HFFc6 (cell line): ENCODE measurements around the gene FAM8A1. TPM values are rescaled to one million over a fixed set of nuclear protein-coding genes. Genes with fewer than 3 reads are reported as not detected.

Experiments
- DNase-seq: peaks from one replicate; pipeline ENCODE4 v3.0.0-alpha.2; 2018
- H3K27ac Mint-ChIP-seq: 2 replicates; pipeline ENCODE4 v1.8.0; 2020; ENCODE audit warnings: mild to moderate bottlenecking, mixed read lengths
- H3K27me3 Mint-ChIP-seq: 2 replicates; pipeline ENCODE4 v1.8.0; 2021; ENCODE audit warnings: mild to moderate bottlenecking, moderate library complexity, mixed read lengths; ENCODE audit not compliant: insufficient read depth
- H3K36me3 Mint-ChIP-seq: 2 replicates; pipeline ENCODE4 v1.8.0; 2021; ENCODE audit warnings: low read depth, mixed read lengths
- H3K4me1 Mint-ChIP-seq: 2 replicates; pipeline ENCODE4 v1.8.0; 2020; ENCODE audit warnings: low read depth, mixed read lengths
- H3K4me3 Mint-ChIP-seq: 2 replicates; pipeline ENCODE4 v1.8.0; 2020; ENCODE audit warnings: mild to moderate bottlenecking, moderate library complexity, mixed read lengths
- H3K9me3 Mint-ChIP-seq: 2 replicates; pipeline ENCODE4 v1.8.0; 2020; ENCODE audit warnings: mild to moderate bottlenecking, mixed read lengths
- CTCF ChIP-seq: fragments of 200-600 bp; sonication (generic); IDR thresholded peaks from 2 replicates; pipeline ENCODE4 v1.5.0; 2021; ENCODE audit warnings: antibody characterized with exemption, mild to moderate bottlenecking
- long read RNA-seq: library from polyadenylated mRNA; unstranded; transcript quantifications from one replicate; pipeline ENCODE4 v2.0.0, GENCODE V29; 2019
- total RNA-seq, 6 experiments: library from RNA; stranded (reverse); fragmentation: NEBNext Ultra II Directional; extraction: Animal tissue kit (Norgen Biotek cat#: 25700); gene quantifications; 2 replicates in 1 of 6; 3 replicates in 5 of 6; pipeline ENCODE4 v1.2.3, GENCODE V29; 2021

The FAM8A1 gene
- total RNA-seq = 10 to 100 TPM; 17.8 to 24.3 (median 20.8) TPM
- long read RNA-seq, full-length matches to known transcripts = 7 of 13 reads
- long read RNA-seq, partial matches to known transcripts = 0 of 13 reads
- long read RNA-seq, other reads (novel, unspliced or antisense) = 6 of 13 reads

- H3K4me3 Mint-ChIP-seq = peak within 1 kb of the TSS; percentile 88
- peak; percentile 68 for TF ChIP-seq CTCF
- H3K9me3 Mint-ChIP-seq = no peaks in the 10 kb centered on the region
- peaks cover 8% of the 10 kb centered on the region; the same call in 1 of the 2 replicates for H3K36me3 Mint-ChIP-seq
- no peaks in the 10 kb centered on the region for H3K27me3 Mint-ChIP-seq
- peak within 1 kb of the TSS; percentile 72 for H3K27ac Mint-ChIP-seq
- peaks cover 16% of the 10 kb centered on the region for H3K4me1 Mint-ChIP-seq
- DNase-seq = peak; percentile 80
Observed at GRCh38 chr6:17599877-17600526, at the start of gene FAM8A1. FAM8A1 (plus strand) TSS chr6:17600302; CDS start chr6:17600410, 108 bp downstream.

GRCh38 chr6:17551383-17551958, 48.6 kb upstream of the FAM8A1 start:
- no peaks in the 10 kb centered on the region for H3K4me1 Mint-ChIP-seq
- H3K36me3 Mint-ChIP-seq = peaks cover 34% of the 10 kb centered on the region
- peaks cover 2% of the 10 kb centered on the region for H3K27me3 Mint-ChIP-seq
- H3K9me3 Mint-ChIP-seq = no peaks in the 10 kb centered on the region
- no peak overlapping the region for H3K4me3 Mint-ChIP-seq
- DNase-seq = no peak
- H3K27ac Mint-ChIP-seq = no peak overlapping the region
- TF ChIP-seq CTCF = no peak

GRCh38 chr6:17552861-17553260, 47.2 kb upstream of the FAM8A1 start:
- Mint-ChIP-seq H3K36me3 (peaks cover 36% of the 10 kb centered on the region), H3K27ac (no peak overlapping the region), H3K27me3 (peaks cover 2% of the 10 kb centered on the region), H3K4me3 (no peak overlapping the region), H3K4me1 (no peaks in the 10 kb centered on the region), H3K9me3 (no peaks in the 10 kb centered on the region)
- DNase-seq = no peak
- TF ChIP-seq CTCF = no peak

- H3K27ac Mint-ChIP-seq = no peak overlapping the region
- DNase-seq = no peak
- peaks cover 6% of the 10 kb centered on the region for H3K9me3 Mint-ChIP-seq
- no peaks in the 10 kb centered on the region for H3K4me1 Mint-ChIP-seq
- no peak for TF ChIP-seq CTCF
- peaks cover 5% of the 10 kb centered on the region for H3K27me3 Mint-ChIP-seq
- no peak overlapping the region for H3K4me3 Mint-ChIP-seq
- H3K36me3 Mint-ChIP-seq = peaks cover 46% of the 10 kb centered on the region
Observed at GRCh38 chr6:17556014-17556413, 44.1 kb upstream of the FAM8A1 start.

GRCh38 chr6:17562636-17563035, 37.5 kb upstream of the FAM8A1 start:
- H3K27me3 Mint-ChIP-seq = peaks cover 3% of the 10 kb centered on the region; the same call in 1 of the 2 replicates
- H3K4me3 Mint-ChIP-seq = no peak overlapping the region
- no peak for TF ChIP-seq CTCF
- H3K4me1 Mint-ChIP-seq = no peaks in the 10 kb centered on the region
- no peak for DNase-seq
- H3K9me3 Mint-ChIP-seq = peaks cover 35% of the 10 kb centered on the region
- H3K36me3 Mint-ChIP-seq = peaks cover 21% of the 10 kb centered on the region
- H3K27ac Mint-ChIP-seq = no peak overlapping the region
